Mucosa of descending colon (tissue), 3 donors: ENCODE results near the gene UBE3D. TPM values are rescaled to one million over a fixed set of nuclear protein-coding genes. Genes with fewer than 3 reads are reported as not detected.

Experiments used
- ATAC-seq: fragments of 200-7000 bp; cut with Tn5 transposase; one replicate; pipeline ENCODE4 v1.9.1; 2020; ENCODE audit warnings: mild to moderate bottlenecking, moderate library complexity
- DNase-seq, 3 donors: peaks; one replicate each; pipeline ENCODE4 v3.0.0-alpha.2; 2020
- H3K36me3 ChIP-seq: fragments of 200-600 bp; one replicate; pipeline ENCODE4 v1.8.0; 2021; ENCODE audit warnings: low read depth, mild to moderate bottlenecking
- H3K4me1 ChIP-seq: fragments of 200-600 bp; one replicate; pipeline ENCODE4 v1.8.0; 2021; ENCODE audit warnings: low read depth, mild to moderate bottlenecking
- H3K4me3 ChIP-seq: fragments of 200-600 bp; one replicate; pipeline ENCODE4 v1.8.0; 2021; ENCODE audit warnings: mild to moderate bottlenecking
- H3K9me3 ChIP-seq: fragments of 200-600 bp; one replicate; pipeline ENCODE4 v1.8.0; 2021; ENCODE audit warnings: mild to moderate bottlenecking
- CTCF ChIP-seq: fragments of 200-600 bp; IDR thresholded peaks from one replicate; pipeline ENCODE4 v1.8.0; 2022; ENCODE audit warnings: antibody characterized with exemption, mild to moderate bottlenecking
- intact Hi-C, 2 donors: fragments of 100-400 bp; cut with DNase I in 1 of 2; cut with micrococcal nuclease in 1 of 2; formaldehyde crosslinking; loops; one replicate each; pipeline versions ENCODE4 v1.11.0 to v1.11.1; 2022; cut with DNase I, micrococcal nuclease
- total RNA-seq, 3 donors: library from RNA; stranded (reverse); fragmentation: NEBNext Ultra II Directional in 2 of 3; extraction: Animal tissue kit (Norgen Biotek cat#: 25700) in 2 of 3; gene quantifications; one replicate each; pipeline versions ENCODE4 v1.2.1 to v1.2.4, GENCODE V29; 2021 to 2023
- donor health status: DM: no; HTN: no; CAD: no; lungs with moderate emphysema.
- donor health status: DM: no; HTN: no; CAD: no.
- donor health status: DM: no; HTN: yes; CAD: no.

The UBE3D gene
- total RNA-seq, 3 donors from 2014 or later: 4.3 to 4.8 (median 4.7) TPM

- Histone ChIP-seq H3K9me3 (no peaks in the 10 kb centered on the region), H3K36me3 (no peaks in the 10 kb centered on the region), H3K4me1 (no peaks in the 10 kb centered on the region), H3K4me3 (no peak overlapping the region)
- TF ChIP-seq CTCF: no peak
- intact Hi-C loops: no loop called here
- no peak for DNase-seq
- ATAC-seq: no peak
Measured at GRCh38 chr6:82959385-82959941, 106.2 kb downstream of the UBE3D start.

GRCh38 chr6:82958551-82958950 is 107.1 kb downstream of the UBE3D start:
- TF ChIP-seq CTCF: no peak
- DNase-seq: no peak
- no peaks in the 10 kb centered on the region for H3K9me3 ChIP-seq
- no peak for ATAC-seq
- intact Hi-C loops: no loop called here
- H3K36me3 ChIP-seq: no peaks in the 10 kb centered on the region
- no peak overlapping the region for H3K4me3 ChIP-seq
- H3K4me1 ChIP-seq: no peaks in the 10 kb centered on the region

- Histone ChIP-seq H3K4me1 (no peaks in the 10 kb centered on the region), H3K4me3 (no peak overlapping the region), H3K9me3 (no peaks in the 10 kb centered on the region), H3K36me3 (no peaks in the 10 kb centered on the region)
- intact Hi-C loops: no loop called here
- TF ChIP-seq CTCF: no peak
- DNase-seq (no peak), ATAC-seq (no peak)
Measured at GRCh38 chr6:82957868-82958245, 107.8 kb downstream of the UBE3D start.

- TF ChIP-seq CTCF: no peak
- no peaks in the 10 kb centered on the region for H3K36me3 ChIP-seq
- H3K4me3 ChIP-seq: no peak overlapping the region
- no peak for ATAC-seq
- no peaks in the 10 kb centered on the region for H3K9me3 ChIP-seq
- no peaks in the 10 kb centered on the region for H3K4me1 ChIP-seq
- intact Hi-C loops: no loop called here
- DNase-seq: no peak
Measured at GRCh38 chr6:82957171-82957867, 108.3 kb downstream of the UBE3D start.

GRCh38 chr6:82955841-82956240 is 109.8 kb downstream of the UBE3D start:
- TF ChIP-seq CTCF: no peak
- intact Hi-C loops: no loop called here

More at GRCh38 chr6:82955841-82956240, 109.8 kb downstream of the UBE3D start:
- Histone ChIP-seq H3K9me3 (no peaks in the 10 kb centered on the region), H3K4me3 (no peak overlapping the region), H3K36me3 (no peaks in the 10 kb centered on the region), H3K4me1 (no peaks in the 10 kb centered on the region)
- ATAC-seq: no peak
- DNase-seq: no peak
